Stimulated activated naive CD8-positive, alpha-beta T cell treated with anti-CD3 and anti-CD28 coated beads, Interleukin-15, amount 100 ng/mL, for 72 hours (primary cell): ENCODE measurements around the gene NUP210.

Experiments
- ATAC-seq: fragments of 150-1000 bp; cut with Tn5 transposase; 2 replicates; pipeline ENCODE4 v1.10.0; 2021; ENCODE audit warnings: mild to moderate bottlenecking, moderate library complexity
- DNase-seq, 2 donors: peaks; one replicate each; pipeline ENCODE4 v3.0.0; 2021 to 2022
- H3K27ac Mint-ChIP-seq, 2 donors: one replicate each; pipeline ENCODE4 v1.8.0; 2022; ENCODE audit warnings: mild to moderate bottlenecking in 2 of 2, mixed read lengths in 2 of 2, moderate library complexity in 2 of 2
- H3K27me3 Mint-ChIP-seq: one replicate; pipeline ENCODE4 v1.8.0; 2022; ENCODE audit warnings: mixed read lengths
- H3K4me1 Mint-ChIP-seq: one replicate; pipeline ENCODE4 v1.8.0; 2022; ENCODE audit warnings: mild to moderate bottlenecking, mixed read lengths
- H3K4me3 Mint-ChIP-seq, 2 donors: one replicate each; pipeline ENCODE4 v1.8.0; 2022; ENCODE audit warnings: mild to moderate bottlenecking in 2 of 2, mixed read lengths in 2 of 2, moderate library complexity in 1 of 2
- H3K9me3 Mint-ChIP-seq, 2 donors: one replicate each; pipeline ENCODE4 v1.8.0; 2022; ENCODE audit warnings: mixed read lengths in 2 of 2

NUP210 gene

GRCh38 chr3:13269711-13270378 is 150.3 kb downstream of the NUP210 start:
- no peak for DNase-seq
- peaks cover 42% of the 10 kb centered on the region for H3K27me3 Mint-ChIP-seq
- H3K9me3 Mint-ChIP-seq = peaks cover 0 to 14% of the 10 kb centered on the region in 2 donors
- no peak overlapping the region for H3K27ac Mint-ChIP-seq
- ATAC-seq = no peak
- H3K4me1 Mint-ChIP-seq = no peaks in the 10 kb centered on the region
- no peak overlapping the region for H3K4me3 Mint-ChIP-seq

- DNase-seq (no peak), ATAC-seq (no peak)
- Mint-ChIP-seq H3K27ac (no peak overlapping the region), H3K27me3 (peaks cover 38% of the 10 kb centered on the region), H3K9me3 (peaks cover 0 to 14% of the 10 kb centered on the region in 2 donors), H3K4me1 (no peaks in the 10 kb centered on the region), H3K4me3 (no peak overlapping the region)
Observed at GRCh38 chr3:13268961-13269441, 151.1 kb downstream of the NUP210 start.

GRCh38 chr3:13268120-13268519 is 152.0 kb downstream of the NUP210 start:
- H3K27ac Mint-ChIP-seq = no peak overlapping the region
- H3K27me3 Mint-ChIP-seq = peaks cover 30% of the 10 kb centered on the region
- no peak for DNase-seq
- no peak for ATAC-seq
- no peak overlapping the region for H3K4me3 Mint-ChIP-seq
- no peaks in the 10 kb centered on the region for H3K4me1 Mint-ChIP-seq
- H3K9me3 Mint-ChIP-seq = peaks cover 0 to 14% of the 10 kb centered on the region in 2 donors

GRCh38 chr3:13266651-13267362 is 153.3 kb downstream of the NUP210 start:
- Mint-ChIP-seq H3K27ac (no peak overlapping the region), H3K4me1 (peaks cover 10% of the 10 kb centered on the region), H3K9me3 (peaks cover 0 to 14% of the 10 kb centered on the region in 2 donors), H3K4me3 (no peak overlapping the region), H3K27me3 (peaks cover 19% of the 10 kb centered on the region)
- DNase-seq (no peak), ATAC-seq (no peak)
